Esophagus mucosa (tissue), 1 donor: Measurements from ENCODE around the gene ZBTB21. TPM values are rescaled to one million over a fixed set of nuclear protein-coding genes. Genes with fewer than 3 reads are reported as not detected.
"Not testable (repeated sequence)": the region's sequence is repeated elsewhere in the genome, so short reads cannot be mapped to it uniquely, and the experiment has no call there.

Source experiments
- ATAC-seq: fragments of 200-7000 bp; cut with Tn5 transposase; one replicate; pipeline ENCODE4 v1.9.1; 2020
- total RNA-seq: library from RNA; stranded (reverse); gene quantifications from one replicate; pipeline ENCODE4 v1.2.4, GENCODE V29; 2023
- donor health status: DM: yes; HTN: yes; CAD: no.

ZBTB21 gene
- total RNA-seq, 1 donor from 2014 or later = 8.7 TPM

- ATAC-seq = peak; percentile 18
Observed at GRCh38 chr21:41966041-41966833, 43.9 kb downstream of the ZBTB21 start.

DNA sequence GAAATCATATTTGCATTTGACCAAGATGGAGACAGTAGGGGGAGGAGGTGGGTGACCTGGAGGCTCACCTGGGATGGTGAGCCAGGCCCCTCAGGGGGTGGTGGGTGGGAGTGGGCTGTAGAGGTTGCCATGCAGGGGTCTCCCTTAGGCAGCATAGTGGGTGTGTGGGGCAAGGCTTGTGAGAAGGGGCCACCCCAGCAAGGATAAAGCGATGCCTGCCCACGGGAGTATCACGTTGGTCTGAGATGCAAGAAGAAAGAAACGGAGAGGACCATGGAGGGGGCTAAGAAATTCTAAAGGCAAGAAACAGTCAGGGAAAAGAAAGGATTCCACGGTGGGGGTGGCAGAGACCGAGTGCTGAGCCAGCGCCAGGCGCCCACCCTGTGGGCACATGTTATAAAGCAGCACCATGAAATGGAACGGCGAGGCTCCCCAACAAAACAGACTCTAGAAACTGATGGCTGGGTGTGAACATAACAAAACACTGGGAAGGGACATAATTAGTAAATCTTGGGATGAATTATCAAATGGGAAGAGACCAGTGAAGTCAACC, 44.6 kb downstream of the ZBTB21 start:
- ATAC-seq = no peak

DNA sequence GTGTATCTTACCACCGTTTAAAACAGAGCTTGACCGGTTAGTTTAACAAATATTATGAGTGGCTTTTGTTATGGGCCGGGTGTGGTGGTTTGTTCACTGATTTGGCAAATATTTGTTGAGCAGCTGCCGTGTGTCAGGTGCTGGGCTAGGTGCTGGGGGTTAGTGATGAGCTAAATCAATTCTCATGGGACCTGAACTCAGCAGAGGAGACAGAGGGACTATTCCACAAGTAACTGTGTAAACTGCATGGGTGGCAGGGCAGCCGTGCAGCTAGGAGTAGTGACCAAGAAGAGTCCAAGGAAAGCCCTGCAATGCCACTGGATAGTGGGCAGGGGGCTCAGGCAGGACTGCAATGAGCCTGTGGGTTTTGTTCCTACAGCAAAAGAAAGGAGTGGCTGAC, 45.1 kb downstream of the ZBTB21 start:
- no peak for ATAC-seq

DNA sequence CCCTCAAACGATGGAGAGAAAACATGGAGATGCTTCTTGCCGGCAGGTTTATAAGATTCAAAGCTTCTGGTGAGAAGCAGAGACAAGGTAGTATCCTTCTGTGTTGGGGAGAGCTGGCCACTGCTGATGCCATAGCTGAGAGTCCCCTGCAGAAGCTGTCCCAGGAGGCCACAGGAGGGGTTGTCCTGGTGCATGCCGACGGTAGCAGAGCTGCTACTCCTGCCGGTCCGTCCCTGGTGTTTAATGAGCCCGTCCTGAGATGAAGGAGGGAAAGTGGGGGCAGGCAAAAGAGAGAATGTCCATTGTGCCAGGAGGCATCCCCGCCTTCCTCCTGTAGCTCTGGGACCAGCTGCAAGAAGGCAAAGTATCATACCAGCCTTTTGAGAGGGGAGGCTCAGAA, 46.0 kb downstream of the ZBTB21 start:
- ATAC-seq = no peak

DNA sequence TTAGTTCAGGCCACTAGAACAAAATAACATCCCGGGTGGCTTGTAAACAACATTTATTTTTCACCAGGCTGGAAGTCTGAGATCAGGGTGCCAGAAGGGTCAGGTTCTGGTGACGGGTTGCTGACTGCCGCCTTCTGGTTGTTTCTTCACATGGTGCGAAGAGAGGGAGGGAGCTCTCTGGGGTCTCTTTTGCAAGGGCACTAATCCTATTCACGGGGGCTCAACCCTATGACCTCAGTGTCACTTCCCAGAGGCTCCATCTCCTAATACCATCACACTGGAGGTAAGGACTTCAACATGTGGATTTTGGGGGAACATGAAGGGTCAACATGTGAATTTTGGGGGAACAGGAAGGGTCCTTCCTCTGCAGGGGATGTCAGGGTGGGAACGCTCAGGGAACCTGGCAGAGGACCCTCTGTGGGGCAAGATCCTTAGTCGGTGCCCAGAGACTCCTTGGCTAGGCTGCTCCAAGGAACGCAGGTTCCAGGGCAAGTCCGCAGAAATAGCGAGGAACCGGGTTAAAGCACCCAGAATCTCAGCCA, 47.7 kb downstream of the ZBTB21 start:
- no peak for ATAC-seq

- ATAC-seq = no peak
Observed at GRCh38 chr21:41961753-41962152, 48.4 kb downstream of the ZBTB21 start.

DNA sequence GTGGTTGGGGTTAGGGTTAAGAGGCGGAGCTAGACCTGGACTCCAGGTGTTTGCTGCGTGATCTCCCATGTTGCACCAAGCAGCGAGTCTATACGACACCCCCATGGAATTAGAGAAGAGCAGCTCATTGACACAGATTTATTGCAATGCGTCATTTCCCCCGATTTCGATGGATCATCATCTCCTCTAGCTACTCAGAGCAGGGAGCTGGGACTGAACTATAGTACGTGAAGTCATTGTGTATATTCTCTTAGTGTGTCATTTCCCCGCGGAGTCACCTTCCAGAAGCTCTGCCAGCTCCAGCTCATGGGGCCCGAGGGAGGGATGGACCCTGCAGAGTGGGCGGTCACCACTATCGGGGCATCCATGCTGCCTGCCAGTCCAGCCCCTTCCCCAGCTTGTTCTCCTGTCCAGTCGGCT, 48.9 kb downstream of the ZBTB21 start:
- ATAC-seq = no peak

- ATAC-seq = no peak
Observed at GRCh38 chr21:41960386-41960785, 49.8 kb downstream of the ZBTB21 start.

DNA sequence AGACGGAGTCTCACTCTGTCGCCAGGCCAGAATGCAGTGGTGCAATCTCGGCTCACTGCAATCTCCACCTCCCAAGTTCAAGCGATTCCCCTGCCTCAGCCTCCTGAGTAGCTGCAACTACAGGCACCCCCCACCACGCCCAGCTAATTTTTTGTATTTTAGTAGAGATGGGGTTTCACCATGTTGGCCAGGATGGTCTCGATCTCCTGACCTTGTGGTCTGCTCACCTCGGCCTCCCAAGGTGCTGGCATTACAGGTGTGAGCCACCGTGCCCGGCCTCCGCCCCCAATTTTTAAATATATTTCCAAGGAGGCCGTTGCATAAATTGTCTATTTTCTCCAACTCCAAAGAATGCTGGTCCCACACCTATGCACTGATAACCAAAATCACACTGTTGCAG, 50.5 kb downstream of the ZBTB21 start:
- not testable (repeated sequence) for ATAC-seq

DNA sequence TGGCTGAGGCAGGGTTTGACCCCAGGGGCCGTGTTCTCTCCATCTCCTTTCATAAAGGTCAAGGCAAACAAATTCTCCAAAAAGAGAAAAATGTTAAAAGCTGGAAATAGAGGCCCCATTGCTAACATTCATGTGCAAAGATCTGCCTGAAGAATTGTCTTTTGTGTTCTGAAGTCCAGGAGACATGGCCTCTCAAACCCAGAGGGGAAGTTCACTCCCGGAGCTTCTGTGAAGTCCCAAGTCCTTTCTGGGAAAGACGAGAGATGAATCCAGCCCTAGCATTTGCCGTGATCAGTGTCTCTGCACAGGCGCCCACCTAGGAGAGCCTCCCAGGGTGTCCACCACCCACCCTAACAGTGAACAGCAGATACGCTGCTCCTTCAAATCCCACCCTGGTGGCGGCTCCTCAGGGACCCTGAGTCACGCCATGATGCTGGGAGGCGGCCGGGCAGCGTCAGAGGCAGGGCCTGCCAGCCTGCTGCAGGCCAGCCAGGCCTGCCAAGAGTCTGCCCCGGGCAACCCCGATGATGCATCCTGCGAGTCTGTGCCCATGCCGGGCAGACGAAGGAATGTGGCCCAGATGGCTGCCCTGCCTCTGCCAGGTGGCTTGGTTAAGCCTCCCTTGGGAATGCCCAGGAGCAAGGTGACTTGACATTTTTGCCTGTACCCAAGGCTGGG, 51.1 kb downstream of the ZBTB21 start:
- peak; percentile 78 for ATAC-seq

GRCh38 chr21:41957991-41958766, 52.0 kb downstream of the ZBTB21 start:
- peak; percentile 46 for ATAC-seq

- ATAC-seq = no peak
Observed at GRCh38 chr21:41956926-41957729, 53.0 kb downstream of the ZBTB21 start.

GRCh38 chr21:41955516-41955915, 54.6 kb downstream of the ZBTB21 start:
- no peak for ATAC-seq

DNA sequence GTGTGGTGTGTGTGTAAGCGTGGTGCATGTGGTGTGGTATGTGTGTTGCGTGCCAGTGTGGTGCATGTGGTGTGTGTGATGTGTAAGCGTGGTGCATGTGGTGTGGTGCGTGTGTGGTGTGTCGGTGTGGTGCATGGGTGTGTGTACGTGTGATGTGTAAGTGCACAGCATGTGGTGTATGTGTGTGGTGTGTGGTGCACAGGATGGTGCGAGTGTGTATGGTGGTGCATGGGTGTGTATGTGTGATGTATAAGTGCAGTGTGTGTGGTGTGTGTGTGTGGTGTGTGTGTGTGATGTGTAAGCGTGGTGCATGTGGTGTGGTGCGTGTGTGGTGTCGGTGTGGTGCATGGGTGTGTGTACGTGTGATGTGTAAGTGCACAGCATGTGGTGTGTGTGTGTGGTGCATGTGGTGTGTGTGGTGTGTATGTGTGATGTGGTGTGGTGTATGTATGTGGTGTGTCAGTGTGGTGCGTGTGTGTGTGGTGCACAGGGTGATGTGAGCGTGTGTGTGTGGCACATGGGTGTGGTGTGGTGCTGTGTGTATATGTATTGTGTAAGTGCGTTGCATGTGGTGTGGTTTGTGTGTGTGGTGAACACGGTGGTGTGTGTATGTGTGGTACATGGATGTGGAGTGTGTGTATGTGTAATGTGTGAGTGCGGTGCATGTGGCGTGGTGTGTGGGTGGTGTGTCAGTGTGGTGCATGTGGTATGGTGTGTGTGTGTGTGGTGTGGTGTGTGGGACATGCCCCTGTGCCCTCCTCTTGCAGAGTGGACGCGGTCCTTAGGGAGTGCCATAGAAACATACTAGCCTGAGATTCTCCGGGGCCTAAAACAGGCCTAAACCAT, 55.3 kb downstream of the ZBTB21 start:
- no peak for ATAC-seq

- peak; percentile 54 for ATAC-seq
Observed at GRCh38 chr21:41953831-41954653, 56.1 kb downstream of the ZBTB21 start, which contains the start of gene C2CD2. TSS of gene C2CD2 (minus strand) at chr21:41954018. CDS start at chr21:41953648, 370 bp downstream.

- ATAC-seq = no peak
Observed at GRCh38 chr21:41953249-41953830, 56.8 kb downstream of the ZBTB21 start.

DNA sequence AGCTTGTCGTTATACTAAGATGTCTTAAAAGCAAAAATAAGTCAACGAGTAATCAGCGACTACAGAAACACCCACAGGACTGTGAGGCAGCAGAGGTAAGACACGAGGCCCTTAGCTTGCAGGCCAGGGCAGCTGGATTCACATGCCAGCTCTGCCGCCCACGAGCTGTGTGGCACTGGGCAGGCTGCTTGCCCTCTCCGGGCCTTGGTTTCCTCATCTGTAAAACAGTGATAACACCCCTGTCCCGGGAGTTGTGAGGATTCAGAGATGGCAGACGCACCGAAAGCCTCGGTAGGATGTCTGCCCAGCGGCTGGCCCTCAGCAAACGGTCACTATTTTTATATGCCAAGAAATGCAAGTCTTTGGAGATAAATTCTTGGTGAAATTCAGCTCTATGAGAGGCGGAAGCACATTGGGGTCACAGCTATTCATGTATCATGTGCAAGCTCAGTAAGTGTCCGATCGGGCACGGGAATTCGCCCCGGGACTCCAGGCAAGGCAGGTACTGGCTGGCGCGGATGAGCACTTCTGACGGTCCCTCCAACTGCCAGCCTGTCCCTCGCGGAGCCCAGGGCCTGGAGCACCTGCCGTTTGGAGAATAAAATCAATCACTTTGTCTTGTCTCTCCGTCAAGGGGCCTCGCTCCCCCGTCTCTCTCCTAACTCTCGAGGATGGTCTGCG, 57.5 kb downstream of the ZBTB21 start:
- no peak for ATAC-seq

GRCh38 chr21:41951876-41952567, 58.1 kb downstream of the ZBTB21 start:
- no peak for ATAC-seq
